ENCODE data around the gene MPC1.

DNA sequence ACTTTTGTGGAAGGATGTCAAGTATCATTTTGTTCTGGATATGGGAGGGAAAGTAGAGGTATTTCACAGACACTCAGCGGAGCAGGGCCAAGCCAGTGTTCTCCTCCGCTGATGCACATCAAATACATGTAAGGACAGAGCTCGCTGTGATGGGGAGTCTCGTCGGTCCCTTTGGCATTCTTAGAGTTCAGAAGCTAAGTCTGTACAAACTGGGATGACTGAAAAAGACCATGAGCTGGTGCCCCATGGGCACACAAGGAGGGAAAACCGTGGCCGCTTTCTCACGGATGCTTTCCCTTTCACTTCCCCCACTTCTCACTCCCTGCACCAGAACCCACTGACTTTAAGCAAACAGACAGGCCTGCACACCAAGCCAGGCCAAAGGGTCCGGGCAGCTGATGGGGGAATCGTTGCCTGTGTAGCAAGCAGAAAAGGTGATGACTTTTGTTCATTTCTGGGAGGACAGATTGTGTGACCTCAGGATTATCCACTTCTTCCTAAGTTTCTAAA is 27.7 kb upstream of the MPC1 start:
- no peak for TF ChIP-seq CTCF (IDR thresholded peaks at IDR 0.05; ENCODE audit: extremely low read depth in 1 of 2, insufficient read depth in 1 of 2, low read depth in 1 of 2, low read length in 2 of 2)
- TF ChIP-seq POLR2A (IDR thresholded peaks at IDR 0.05; ENCODE audit: low read depth, low read length): no peak
- no peak for TF ChIP-seq MAX (IDR thresholded peaks at IDR 0.05; ENCODE audit: insufficient read depth, insufficient read length)
- TF ChIP-seq EZH2 (IDR thresholded peaks at IDR 0.05; ENCODE audit: borderline replicate concordance, low read depth, low read length, severe bottlenecking): no peak
- no peak for TF ChIP-seq JUN (IDR thresholded peaks at IDR 0.05; ENCODE audit: borderline replicate concordance, insufficient read depth, insufficient read length, low read depth)
- TF ChIP-seq GATA2 (IDR thresholded peaks at IDR 0.05; ENCODE audit: insufficient read depth, insufficient read length, low read depth, low read length): no peak
- TF ChIP-seq MYC (IDR thresholded peaks at IDR 0.05; ENCODE audit: low read depth, low read length): no peak
- no peak for TF ChIP-seq POLR2AphosphoS5 (IDR thresholded peaks at IDR 0.05; ENCODE audit: insufficient read depth, low read depth, low read length)
- TF ChIP-seq FOS (IDR thresholded peaks at IDR 0.05; ENCODE audit: borderline replicate concordance, insufficient read depth, low read length): no peak
